AG09309 (cell line): Measurements from ENCODE around the gene TGFBI.

Experiments used
- DNase-seq: peaks from one replicate; pipeline ENCODE4 v3.0.0-alpha.2; 2010; ENCODE audit warnings: low read depth
- H3K4me3 ChIP-seq: 2 replicates; pipeline ENCODE4 v1.5.1; 2011; ENCODE audit warnings: mild to moderate bottlenecking, low read depth, low read length, moderate library complexity; ENCODE audit not compliant: control insufficient read depth
- CTCF ChIP-seq: IDR thresholded peaks from 2 replicates; pipeline ENCODE4 v1.5.1; 2011; ENCODE audit warnings: mild to moderate bottlenecking, low read depth, low read length, inconsistent platforms; ENCODE audit not compliant: insufficient read depth, control insufficient read depth; ENCODE audit errors: missing control alignments

The TGFBI gene

GRCh38 chr5:135993880-135994636 is 34.7 kb upstream of the TGFBI start:
- H3K4me3 ChIP-seq = no peak overlapping the region
- TF ChIP-seq CTCF = no peak
- DNase-seq = no peak

- H3K4me3 ChIP-seq = no peak overlapping the region
- no peak for DNase-seq
- no peak for TF ChIP-seq CTCF
Measured at GRCh38 chr5:135995976-135996375, 32.8 kb upstream of the TGFBI start.

- H3K4me3 ChIP-seq = no peak overlapping the region
- no peak for TF ChIP-seq CTCF
- no peak for DNase-seq
Measured at GRCh38 chr5:135996611-135997010, 32.2 kb upstream of the TGFBI start.

GRCh38 chr5:135997673-135998335 is 31.0 kb upstream of the TGFBI start:
- DNase-seq = no peak
- no peak for TF ChIP-seq CTCF
- H3K4me3 ChIP-seq = no peak overlapping the region

- TF ChIP-seq CTCF = no peak
- no peak overlapping the region for H3K4me3 ChIP-seq
- DNase-seq = no peak
Measured at GRCh38 chr5:135998889-135999288, 29.9 kb upstream of the TGFBI start.

- no peak for TF ChIP-seq CTCF
- no peak for DNase-seq
- no peak overlapping the region for H3K4me3 ChIP-seq
Measured at GRCh38 chr5:135999406-136000139, 29.2 kb upstream of the TGFBI start.
